ENCODE results near the gene TBPL1.

- TF ChIP-seq POLR2A (IDR thresholded peaks at IDR 0.05) (no peak), CTCF (IDR thresholded peaks at IDR 0.05) (no peak)
Measured at GRCh38 chr6:134000443-134000842, 47.4 kb downstream of the TBPL1 start.

All from prostate gland (tissue), 2 donors.